Measurements from ENCODE around the gene GEN1.
A peak's percentile ranks its signal among the peaks of the same experiment; 100 is the strongest.

GEN1 gene

GRCh38 chr2:17827316-17827715 is 73.4 kb downstream of the GEN1 start:
- no peak for TF ChIP-seq CTCF (conservative IDR thresholded peaks at IDR 0.05; ENCODE audit: low read depth)
- no peak for DNase-seq (ENCODE audit: low spot score)
- no peak overlapping the region for H3K27ac ChIP-seq
- CTCF ChIA-PET = no interaction called here
- POLR2A ChIA-PET (ENCODE audit: low non-redundant PET) = no interaction called here

GRCh38 chr2:17827785-17828184 is 73.8 kb downstream of the GEN1 start:
- TF ChIP-seq CTCF (conservative IDR thresholded peaks at IDR 0.05; ENCODE audit: low read depth) = no peak
- DNase-seq (ENCODE audit: low spot score) = no peak
- ChIA-PET CTCF (interaction anchor here (1.0 kb wide), 1 partner anchor 322 kb away, joined by 3 read pairs; no protein-coding TSS in a partner anchor), POLR2A (ENCODE audit: low non-redundant PET) (no interaction called here)
- no peak overlapping the region for H3K27ac ChIP-seq

- H3K27ac ChIP-seq = no peak overlapping the region
- CTCF ChIA-PET = interaction anchor here (0.7 to 1.8 kb wide), 8 partner anchors 9 to 448 kb away, joined by 3 to 8 read pairs (median 3); no protein-coding TSS in a partner anchor
- TF ChIP-seq CTCF (conservative IDR thresholded peaks at IDR 0.05; ENCODE audit: low read depth) = peak; percentile 94
- POLR2A ChIA-PET (ENCODE audit: low non-redundant PET) = no interaction called here
- peak; percentile 63 for DNase-seq (ENCODE audit: low spot score)
These were observed 76.4 kb downstream of the GEN1 start for GRCh38 chr2:17830053-17831034.

GRCh38 chr2:17835516-17835915 is 81.6 kb downstream of the GEN1 start:
- CTCF ChIA-PET = no interaction called here
- no peak for DNase-seq (ENCODE audit: low spot score)
- TF ChIP-seq CTCF (conservative IDR thresholded peaks at IDR 0.05; ENCODE audit: low read depth) = no peak
- no peak overlapping the region for H3K27ac ChIP-seq
- POLR2A ChIA-PET (ENCODE audit: low non-redundant PET) = no interaction called here

All from RWPE1 (cell line).